A204.1 (cell line): ENCODE measurements around the gene DNAJC12.
"Not testable (repeated sequence)": the region's sequence is repeated elsewhere in the genome, so short reads cannot be mapped to it uniquely, and the experiment has no call there.

ENCODE experiments used
- FAIRE-seq: peaks from 2 replicates; lab custom pipeline; 2012; peaks lifted over from hg19 to GRCh38; lab: Jason Lieb, UNC

The DNAJC12 gene

DNA sequence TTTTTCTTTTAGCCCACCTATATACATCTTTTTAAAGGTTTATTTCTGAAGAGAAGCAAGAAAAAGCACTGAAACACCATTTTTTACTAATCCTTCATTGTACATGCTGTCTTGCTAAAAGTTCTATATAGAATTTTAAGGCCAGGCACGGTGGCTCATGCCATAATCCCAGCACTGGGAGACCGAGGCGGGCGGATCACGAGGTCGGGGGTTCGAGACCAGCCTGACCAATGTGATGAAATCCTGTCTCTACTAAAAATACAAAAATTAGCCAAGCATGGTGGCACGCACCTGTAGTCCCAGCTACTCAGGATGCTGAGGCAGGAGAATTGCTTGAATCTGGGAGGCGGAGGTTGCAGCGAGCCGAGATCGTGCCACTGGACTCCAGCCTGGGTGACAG, 1.5 kb upstream of the DNAJC12 start:
- FAIRE-seq = not testable (repeated sequence)

DNA sequence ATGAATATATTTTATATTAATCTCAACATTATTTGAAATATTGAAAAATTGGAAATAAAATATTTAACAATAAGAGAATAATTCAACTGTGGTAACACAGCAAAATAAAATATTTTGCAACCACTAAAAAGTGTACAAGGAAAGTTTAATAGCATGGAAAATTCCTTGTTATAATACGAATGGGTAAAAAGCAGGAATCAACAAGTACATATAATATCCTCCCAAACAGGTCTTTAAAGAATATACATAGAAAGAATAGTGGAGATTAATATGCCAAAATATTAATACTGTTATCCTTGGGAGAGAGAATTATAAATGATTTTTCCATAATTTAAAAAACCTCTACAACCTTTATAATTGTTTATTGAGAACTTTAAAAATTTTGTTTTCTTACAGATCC, 1.0 kb downstream of the DNAJC12 start:
- FAIRE-seq = no peak

DNA sequence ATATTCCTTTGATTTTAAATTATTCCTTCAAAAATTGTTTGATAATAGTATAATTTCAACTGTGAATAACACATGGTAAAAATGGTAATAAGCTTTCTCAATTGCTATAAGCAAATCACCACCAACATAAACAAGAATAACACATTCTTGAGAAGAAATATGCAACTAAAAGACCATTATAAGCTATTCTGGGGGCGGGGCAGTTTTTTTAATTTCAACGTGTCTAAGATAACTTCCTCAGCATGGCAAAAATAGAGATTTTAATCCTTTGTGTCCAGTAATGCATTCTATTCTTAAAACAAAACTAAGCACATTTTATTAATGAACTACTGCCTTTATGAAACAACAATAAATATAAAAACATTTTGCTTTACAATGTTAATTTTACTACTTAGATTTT, 1.5 kb downstream of the DNAJC12 start:
- FAIRE-seq = no peak

DNA sequence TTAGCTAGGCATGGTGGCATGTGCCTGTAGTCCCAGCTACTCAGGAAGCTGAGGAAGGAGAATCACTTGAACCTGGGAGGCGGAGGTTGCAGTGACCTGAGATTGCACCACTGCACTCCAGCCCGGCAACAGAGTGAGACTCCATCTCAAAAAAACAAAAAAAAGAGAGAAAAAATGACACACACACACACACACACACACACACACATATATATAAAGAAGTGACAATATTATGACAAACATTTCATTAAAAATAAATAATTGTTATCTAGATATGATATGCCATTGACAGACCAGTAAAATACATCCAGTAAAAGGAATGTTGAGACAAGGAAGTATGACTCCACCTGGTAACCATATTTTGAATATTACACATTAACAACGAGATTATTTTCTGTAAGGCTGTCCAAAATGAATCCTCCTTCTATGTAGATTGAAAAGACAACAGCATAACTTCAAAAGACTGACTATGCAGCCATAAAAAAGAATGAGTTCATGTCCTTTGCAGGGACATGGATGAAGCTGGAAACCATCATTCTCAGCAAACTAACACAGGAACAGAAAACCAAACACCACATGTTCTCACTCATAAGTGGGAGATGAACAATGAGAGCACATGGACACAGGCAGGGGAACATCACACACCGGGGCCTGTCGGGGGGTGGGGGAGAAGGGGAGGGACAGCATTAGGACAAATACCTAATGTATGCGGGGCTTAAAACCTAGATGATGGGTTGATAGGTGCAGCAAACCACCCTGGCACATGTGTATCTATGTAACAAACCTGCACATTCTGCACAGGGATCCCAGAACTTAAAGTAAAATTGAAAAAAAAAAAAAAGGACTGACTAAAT, 2.2 kb downstream of the DNAJC12 start:
- not testable (repeated sequence) for FAIRE-seq

DNA sequence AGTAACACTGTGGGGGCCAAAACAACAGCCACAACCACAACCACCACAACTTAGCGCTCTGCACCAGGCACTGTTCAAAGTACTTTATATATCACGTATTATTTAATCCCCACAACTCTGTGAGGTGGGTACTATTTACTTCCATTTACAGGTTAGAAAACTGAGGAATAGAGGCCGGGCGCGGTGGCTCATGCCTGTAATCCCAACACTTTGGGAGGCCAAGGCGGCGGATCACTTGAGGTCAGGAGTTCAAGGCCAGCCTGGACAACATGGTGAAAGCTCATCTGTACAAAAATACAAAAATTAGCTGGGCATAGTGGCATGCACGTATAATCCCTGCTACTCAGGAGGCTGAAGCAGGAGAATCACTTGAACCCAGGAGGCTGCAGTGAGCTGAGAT, 3.6 kb downstream of the DNAJC12 start:
- FAIRE-seq = no peak

DNA sequence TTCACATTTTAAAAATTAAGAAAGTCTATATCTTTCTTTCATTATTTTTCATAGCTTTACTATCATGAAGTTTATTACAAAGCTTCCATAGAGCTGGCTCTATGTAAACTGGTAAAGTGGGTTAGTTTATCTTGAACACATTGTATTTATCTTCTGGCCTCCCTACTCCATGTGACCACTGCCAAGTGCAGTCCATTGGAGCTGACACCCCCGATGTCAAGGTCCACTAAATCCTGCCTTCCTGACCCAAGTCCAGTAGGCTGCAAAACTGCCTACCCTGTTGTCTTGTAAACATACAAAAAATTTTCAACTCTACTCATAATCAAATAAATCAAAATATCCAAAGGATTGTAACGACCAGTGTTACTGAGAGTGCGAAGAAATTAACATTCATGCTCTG, 10.2 kb downstream of the DNAJC12 start:
- no peak for FAIRE-seq

DNA sequence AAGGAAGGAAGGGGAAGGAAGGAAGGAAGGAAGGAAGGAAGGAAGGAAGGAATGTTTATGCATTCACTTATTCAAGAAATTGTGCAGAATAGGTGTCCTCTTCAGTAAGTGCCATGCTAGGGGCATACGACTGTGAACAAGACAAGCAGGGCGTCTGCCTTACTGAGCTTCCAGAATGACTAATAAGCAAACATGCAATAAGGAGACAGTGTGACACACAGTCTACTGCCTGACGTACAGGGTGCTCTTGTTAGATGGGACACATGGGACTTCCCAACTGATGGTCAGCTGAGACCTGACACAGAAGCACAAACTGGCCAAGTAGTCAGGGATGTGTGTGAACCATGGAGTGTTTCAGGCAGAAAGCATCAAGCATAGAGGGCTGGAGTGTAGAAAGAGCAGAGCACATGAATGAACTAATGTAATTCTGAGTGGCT, 18.2 kb downstream of the DNAJC12 start:
- no peak for FAIRE-seq

DNA sequence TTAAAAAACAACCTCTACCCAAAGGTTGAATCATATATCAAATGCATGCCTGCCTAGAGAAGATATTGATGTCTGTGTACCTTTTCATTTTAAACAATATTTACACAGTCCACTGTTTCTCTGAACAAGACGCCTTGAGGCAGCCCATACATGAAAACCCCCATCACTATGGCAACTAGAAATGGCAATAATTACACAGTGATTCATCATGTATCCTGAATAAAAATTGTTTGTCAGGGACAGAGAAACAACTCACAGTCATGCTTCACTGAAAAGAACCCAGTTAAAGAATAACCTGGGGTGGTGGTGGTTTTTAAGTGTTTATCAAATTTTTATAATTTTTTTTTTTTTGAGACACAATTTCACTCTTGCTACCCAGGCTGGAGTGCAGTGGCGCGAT, 19.7 kb downstream of the DNAJC12 start:
- no peak for FAIRE-seq

DNA sequence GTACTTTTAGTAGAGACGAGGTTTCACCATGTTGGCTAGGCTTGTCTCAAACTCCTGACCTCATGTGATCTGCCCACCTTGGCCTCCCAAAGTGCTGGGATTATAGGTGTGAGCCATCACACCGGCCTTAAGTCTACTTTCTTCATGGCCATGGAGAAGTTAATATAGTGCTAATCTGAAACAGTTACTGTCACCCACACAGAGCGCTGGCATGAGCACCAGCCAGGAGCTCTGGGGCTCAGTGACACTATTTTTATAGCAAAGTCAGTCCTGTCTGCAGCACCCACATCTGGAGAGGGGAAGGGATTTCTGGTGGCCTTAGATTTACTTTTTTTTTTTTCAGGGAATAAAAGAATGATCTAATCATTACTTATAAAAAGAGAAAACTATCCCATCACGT, 21.3 kb downstream of the DNAJC12 start:
- no peak for FAIRE-seq

DNA sequence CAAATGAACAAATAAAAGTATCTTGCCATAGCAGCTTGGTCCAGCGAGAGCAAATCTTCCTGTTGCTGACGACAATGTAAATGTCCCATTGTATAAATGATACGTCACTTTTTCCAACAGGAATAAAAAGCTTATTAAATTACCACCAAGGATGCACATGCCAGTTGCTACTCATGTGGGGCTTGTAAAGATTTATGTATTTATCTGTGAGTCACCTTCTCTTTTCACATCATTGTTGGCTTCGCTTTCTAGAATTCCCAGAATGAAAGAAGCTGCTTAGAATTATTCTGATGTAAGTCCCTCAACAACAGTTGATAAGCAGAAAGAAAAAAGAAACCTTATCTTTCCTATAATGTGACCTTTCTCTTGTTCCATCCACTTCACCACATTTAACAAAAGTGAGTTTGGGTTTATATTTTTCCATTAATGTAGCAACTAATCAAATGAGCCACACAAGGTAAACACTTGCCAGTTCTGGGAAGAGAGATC, 22.4 kb downstream of the DNAJC12 start:
- no peak for FAIRE-seq

DNA sequence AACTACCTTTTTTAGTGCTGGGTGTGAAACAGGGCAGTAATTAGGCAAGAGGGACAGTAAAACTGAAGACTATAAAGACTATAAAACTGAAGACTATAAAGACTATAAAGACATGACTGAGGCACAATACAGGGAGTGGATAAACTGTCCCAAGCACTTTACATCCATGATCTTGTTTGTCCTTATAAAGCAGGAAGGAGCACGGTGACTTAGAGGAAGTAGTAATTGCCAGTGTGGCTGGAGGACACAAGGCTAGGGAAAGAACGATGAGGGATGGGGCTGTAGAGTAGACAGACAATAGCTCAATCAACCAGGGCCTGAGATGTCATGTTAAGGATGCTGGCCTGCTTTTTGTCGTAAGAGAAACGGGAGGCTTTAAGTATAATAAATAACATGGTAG, 26.0 kb downstream of the DNAJC12 start:
- FAIRE-seq = no peak

DNA sequence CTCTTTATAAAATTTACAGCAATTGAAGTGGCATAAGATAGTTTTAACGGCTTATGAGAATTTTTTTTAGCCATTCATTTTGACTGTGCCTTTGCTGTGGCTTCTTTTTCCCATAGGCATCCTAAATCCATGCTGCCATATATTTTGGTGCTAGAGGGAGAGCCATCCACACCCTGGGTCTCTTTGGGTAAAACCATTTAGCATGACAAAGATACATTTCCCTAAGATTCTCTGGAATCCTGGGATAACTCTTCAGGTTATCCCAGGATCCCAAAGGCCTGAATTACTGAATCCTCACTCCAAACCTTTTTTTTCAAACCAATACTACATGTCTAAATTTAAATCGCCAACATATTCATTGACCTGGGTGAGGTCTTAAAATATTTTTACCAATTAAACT, 28.9 kb downstream of the DNAJC12 start:
- FAIRE-seq = no peak

DNA sequence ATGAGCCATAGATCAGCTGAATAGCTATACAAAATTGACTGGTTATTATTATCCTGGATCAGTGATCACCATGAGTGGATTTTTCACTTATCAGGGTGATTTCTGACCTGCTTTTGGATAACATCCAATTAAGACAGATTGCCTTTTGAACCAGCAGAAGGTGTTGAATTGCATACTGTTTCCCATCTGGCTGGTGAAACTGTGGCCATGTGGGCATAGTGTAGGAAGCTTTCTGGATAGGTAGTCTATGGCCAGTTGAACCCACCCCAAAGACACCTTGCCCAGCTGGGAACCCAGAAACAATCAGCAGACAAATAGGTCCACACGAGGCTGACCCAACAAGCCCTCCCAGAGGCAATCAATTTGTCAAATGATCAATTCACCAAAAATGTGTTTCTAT, 29.3 kb downstream of the DNAJC12 start:
- FAIRE-seq = no peak

DNA sequence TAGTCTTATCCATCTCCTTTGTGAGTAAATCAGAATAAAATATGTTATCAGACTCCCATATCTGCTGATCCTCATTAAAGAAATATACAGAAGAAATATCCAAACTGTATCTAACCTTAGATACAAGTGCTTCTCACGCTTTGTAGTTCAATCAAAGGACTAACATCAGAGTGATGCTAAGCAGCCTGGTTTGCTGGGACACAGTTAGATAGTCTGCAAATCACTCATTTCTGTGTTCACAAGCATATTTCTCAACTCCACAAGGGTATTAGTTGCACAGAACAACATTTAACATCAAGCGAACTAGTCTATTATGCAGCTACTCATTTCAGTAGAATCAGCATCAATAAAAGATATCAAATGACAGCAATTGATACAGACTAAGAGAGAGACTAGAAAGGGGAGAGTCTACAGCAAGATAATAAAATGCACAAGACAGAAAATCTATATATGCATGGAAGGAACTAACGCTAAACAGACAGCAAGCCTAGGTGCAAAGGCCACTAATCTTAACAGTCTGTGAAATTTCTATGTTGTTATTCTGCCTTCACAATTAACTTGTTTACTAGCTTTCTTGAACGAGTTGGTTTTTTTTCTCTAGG, 30.0 kb downstream of the DNAJC12 start:
- no peak for FAIRE-seq

DNA sequence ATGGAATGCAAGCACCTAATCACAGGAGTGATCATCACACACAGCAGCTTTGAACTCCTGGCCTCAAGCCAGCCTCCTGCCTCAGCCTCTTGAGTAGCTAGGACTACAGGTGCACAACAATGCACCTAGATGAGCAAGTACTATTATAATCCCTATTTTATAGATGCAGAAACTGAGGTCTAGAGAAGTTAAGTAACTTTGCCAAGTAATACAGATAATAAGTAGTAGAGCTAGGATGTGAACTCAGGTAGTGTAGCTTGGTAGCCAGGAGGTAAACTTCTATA, 33.7 kb downstream of the DNAJC12 start:
- no peak for FAIRE-seq

DNA sequence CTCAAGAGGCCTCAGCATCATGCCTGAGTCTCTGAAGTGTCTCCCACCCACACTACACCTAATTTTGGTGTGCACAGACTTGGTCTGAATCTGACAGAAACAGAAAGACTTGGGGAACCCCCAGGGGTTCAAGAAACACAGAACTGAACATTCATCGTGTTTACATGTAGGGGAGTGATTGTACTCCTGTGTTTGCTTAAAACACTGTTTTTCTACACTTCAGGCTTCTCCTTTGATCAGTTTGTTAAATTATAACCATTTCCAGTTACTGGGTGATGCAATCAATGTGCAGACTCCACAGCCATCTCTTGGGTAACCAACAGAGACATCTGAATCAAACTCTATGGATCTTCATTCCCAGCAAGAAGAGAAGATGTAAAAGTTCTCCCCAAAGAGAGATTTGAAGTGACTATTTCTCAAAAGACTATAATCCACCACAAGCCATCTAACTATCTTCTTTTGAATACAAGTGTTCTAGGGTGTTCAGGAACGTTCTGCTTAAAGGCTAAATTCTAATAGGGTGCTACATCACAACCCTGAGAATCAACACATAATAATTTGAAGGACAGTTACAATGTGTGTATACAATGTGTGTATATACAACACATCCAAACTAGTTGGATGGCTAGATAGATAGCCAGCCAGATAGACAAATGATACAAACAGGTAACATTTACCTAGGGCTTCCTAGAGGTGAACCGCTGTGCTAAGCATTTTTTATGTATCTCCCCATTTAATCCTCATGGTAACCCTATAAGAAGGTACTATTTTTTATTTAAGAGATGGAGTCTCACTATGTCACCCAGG, 34.2 kb downstream of the DNAJC12 start:
- FAIRE-seq = no peak

DNA sequence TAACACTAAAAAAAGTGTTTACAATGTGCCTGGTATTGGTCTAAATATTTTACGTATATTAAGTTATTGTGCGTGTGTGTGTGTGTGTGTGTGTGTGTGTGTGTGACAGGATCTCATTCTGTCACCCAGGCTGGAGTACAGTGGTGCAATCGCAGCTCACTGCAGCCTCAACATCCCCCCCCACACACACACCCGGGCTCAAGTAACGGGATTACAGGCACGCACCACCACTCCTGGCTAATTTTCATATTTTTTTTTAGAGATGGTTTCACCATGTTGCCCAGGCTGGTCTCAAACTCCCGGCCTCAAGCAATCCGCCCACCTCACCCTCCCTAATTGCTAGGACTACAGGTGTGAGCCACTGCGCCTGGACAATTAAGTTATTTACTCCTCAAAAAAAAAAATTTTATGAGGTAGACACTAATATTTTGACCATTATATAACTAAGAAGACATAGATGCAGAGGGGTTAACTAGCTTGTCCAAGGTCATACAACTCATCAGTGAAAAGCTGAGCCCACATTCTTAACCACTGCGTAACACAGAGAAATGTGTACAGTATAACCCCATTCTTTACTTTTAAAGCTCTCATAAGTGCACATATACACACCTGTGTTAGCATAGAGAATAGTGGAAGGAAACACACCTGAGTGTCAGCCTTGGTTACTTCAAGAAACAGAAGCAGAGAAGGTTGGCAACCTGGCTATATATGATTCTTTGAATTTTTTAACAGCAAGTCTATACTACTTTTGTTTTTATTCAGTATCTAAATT, 35.0 kb downstream of the DNAJC12 start:
- no peak for FAIRE-seq

DNA sequence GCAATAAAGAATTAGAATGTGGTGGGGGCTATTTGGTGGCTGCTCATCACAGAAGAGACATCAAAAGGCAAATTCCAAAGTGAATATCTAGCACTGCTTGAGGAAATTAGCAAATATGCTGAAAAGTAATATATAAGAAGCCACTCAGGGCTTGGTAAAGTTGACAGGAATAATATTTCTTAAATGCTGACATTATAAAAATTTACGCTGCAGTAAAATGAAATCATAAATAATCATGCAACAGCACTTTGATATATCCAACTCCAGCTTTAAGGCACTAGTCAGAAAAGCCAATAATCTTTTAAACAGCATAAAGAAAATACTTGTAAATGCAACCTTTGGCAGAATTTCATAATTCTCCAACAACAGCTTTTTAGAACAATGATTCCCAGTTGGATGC, 36.9 kb downstream of the DNAJC12 start:
- no peak for FAIRE-seq

DNA sequence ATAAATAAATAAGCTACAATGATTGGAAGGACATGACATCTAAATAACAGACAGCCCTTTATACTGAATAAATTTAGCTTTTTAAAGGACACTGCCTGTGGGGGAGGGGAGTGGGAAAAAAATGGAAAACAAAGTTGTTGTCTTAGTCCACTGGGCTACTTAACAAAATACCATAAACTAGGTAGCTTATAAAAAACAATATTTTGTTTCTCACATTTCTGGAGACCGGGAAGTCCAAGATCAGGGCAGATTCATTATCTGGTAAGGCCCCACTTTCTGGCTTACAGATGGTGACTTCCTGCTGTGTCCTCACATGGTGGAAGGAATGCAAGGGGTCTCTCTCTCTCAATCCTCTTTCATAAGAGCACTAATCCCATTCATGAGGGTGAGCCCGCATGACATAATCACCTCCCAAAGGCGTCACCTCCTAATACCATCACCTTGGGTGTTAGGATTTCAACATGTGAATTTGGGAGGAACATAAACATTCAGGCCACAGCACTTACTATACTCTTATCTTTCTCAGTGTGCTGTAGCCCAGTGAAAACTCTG, 43.0 kb downstream of the DNAJC12 start:
- no peak for FAIRE-seq

DNA sequence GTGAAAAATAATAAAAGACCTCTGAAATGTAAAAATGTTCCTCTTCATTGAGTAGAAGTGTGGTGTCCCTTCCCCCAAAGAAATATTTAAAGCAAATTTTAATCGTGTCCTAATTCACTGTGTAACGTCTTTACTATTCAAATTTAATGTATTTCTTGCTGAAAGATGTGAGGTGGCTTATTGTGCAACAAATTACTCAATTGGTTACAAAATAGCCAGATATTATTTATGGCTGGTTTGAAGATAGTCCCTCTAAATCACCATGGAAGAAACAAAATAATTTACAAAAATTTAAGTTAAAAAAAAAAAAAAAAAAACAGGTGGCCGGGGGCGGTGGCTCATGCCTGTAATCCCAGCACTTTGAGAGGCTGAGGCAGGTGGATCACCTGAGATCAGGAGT, 43.7 kb downstream of the DNAJC12 start:
- no peak for FAIRE-seq

DNA sequence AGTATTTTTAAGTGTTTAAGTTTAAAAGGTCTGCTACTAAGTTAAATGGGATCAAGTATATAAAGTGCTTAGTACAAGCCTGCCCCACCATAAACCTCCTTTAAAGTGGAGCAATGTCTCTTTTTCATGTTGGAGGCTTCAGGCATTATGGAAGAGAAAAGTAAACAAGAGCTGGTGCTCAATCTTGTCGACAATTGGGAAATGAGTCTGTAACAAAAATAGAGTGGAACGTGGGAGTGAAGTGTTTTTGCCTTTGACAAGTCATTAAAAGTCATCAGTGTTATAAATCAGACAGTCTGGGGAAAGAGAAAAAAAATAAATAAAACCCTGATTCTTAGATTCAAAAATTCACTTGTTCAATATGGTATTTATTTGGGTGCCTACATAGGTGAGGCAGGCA, 44.7 kb downstream of the DNAJC12 start:
- no peak for FAIRE-seq

DNA sequence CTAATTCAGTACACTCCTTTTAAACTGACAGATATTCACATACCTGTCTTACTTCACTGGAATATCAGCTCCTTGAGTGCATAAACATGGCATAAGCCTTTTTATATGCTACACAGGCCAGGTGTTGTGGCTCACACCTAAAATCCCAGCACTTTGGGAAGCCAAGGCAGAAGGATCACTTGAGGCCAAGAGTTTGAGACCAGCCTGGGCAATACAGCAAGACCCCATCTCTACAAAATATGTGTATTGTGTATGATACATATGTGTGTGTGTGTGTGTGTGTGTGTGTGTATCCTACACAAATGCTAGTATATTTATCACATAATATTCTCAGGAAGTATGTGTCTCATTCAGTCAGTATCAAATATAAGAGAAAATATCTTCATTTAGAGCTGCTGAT, 45.3 kb downstream of the DNAJC12 start:
- no peak for FAIRE-seq
